CD8-positive, alpha-beta memory T cell (primary cell): ENCODE results near the gene NPAS3. TPM values are rescaled to one million over a fixed set of nuclear protein-coding genes. Genes with fewer than 3 reads are reported as not detected.

ENCODE experiments used
- CTCF ChIA-PET: fragments of 350-600 bp; sonication (Branson Sonifier 250); formaldehyde crosslinking; loops from one replicate; lab custom pipeline; 2021; ENCODE audit warnings: antibody characterized with exemption; lab: Charles Lee
- POLR2A ChIA-PET: fragments of 350-600 bp; sonication (Branson Sonifier 250); formaldehyde crosslinking; loops from one replicate; lab custom pipeline; 2021; ENCODE audit warnings: antibody characterized with exemption; lab: Charles Lee
- DNase-seq, 5 donors: peaks; one replicate each; pipeline versions ENCODE4 v3.0.0 to v3.0.0-alpha.2; 2020 to 2022; ENCODE audit warnings: mixed read lengths in 1 of 5
- H3K27ac ChIP-seq: one replicate; pipeline ENCODE4 v1.7.0; 2013; ENCODE audit warnings: low read depth, mild to moderate bottlenecking, low read length, moderate library complexity
- H3K27me3 ChIP-seq: 2 replicates; pipeline ENCODE4 v1.7.0; 2013; ENCODE audit warnings: low read length, mild to moderate bottlenecking; ENCODE audit not compliant: insufficient read depth, poor library complexity, severe bottlenecking
- H3K36me3 ChIP-seq: 2 replicates; pipeline ENCODE4 v1.7.0; 2013; ENCODE audit warnings: mild to moderate bottlenecking, low read length, moderate library complexity; ENCODE audit not compliant: insufficient read depth
- H3K4me1 ChIP-seq: 2 replicates; pipeline ENCODE4 v1.7.0; 2013; ENCODE audit warnings: mild to moderate bottlenecking, low read length, moderate library complexity; ENCODE audit not compliant: insufficient read depth
- H3K4me3 ChIP-seq: 2 replicates; pipeline ENCODE4 v1.7.0; 2013; ENCODE audit warnings: mild to moderate bottlenecking, low read length
- H3K9me3 ChIP-seq: 2 replicates; pipeline ENCODE4 v1.7.0; 2013; ENCODE audit warnings: mild to moderate bottlenecking, low read length
- H3K27ac Mint-ChIP-seq, 8 donors: one replicate each; pipeline ENCODE4 v1.8.0; 2020 to 2021; ENCODE audit warnings: mixed read lengths in 8 of 8, mild to moderate bottlenecking in 6 of 8, inconsistent platforms in 3 of 8, moderate library complexity in 3 of 8
- H3K27me3 Mint-ChIP-seq, 2 donors: one replicate each; pipeline ENCODE4 v1.8.0; 2020 to 2021; ENCODE audit warnings: mixed read lengths in 2 of 2, mild to moderate bottlenecking in 1 of 2, moderate library complexity in 1 of 2
- H3K36me3 Mint-ChIP-seq, 3 donors: one replicate each; pipeline ENCODE4 v1.8.0; 2020 to 2021; ENCODE audit warnings: mixed read lengths in 3 of 3, inconsistent platforms in 1 of 3, mild to moderate bottlenecking in 1 of 3
- H3K4me1 Mint-ChIP-seq, 3 donors: one replicate each; pipeline ENCODE4 v1.8.0; 2020 to 2021; ENCODE audit warnings: mixed read lengths in 3 of 3, inconsistent platforms in 1 of 3, mild to moderate bottlenecking in 1 of 3
- H3K4me3 Mint-ChIP-seq, 7 donors: one replicate each; pipeline ENCODE4 v1.8.0; 2020 to 2021; ENCODE audit warnings: mixed read lengths in 7 of 7, mild to moderate bottlenecking in 6 of 7, moderate library complexity in 4 of 7, inconsistent platforms in 2 of 7
- H3K9me3 Mint-ChIP-seq, 5 donors: one replicate each; pipeline ENCODE4 v1.8.0; 2020 to 2022; ENCODE audit warnings: mixed read lengths in 5 of 5, mild to moderate bottlenecking in 3 of 5, moderate library complexity in 2 of 5, inconsistent platforms in 1 of 5
- polyA plus RNA-seq: library from polyadenylated mRNA; unstranded; fragments of 300-500 nt; fragmentation: Illumina TruSeq; gene quantifications from one replicate; pipeline ENCODE4 v1.2.3, GENCODE V29; 2021
- total RNA-seq, 2 experiments: library from RNA; stranded (reverse); gene quantifications; one replicate each; pipeline ENCODE4 v1.2.3, GENCODE V29; 2021

NPAS3 gene
- total and polyA plus RNA-seq, 3 experiments from 2014 or later: not detected

GRCh38 chr14:33580841-33581240 is 642.2 kb downstream of the NPAS3 start:
- ChIA-PET POLR2A (no interaction called here), CTCF (no interaction called here)
- Histone ChIP-seq H3K27ac (no peak overlapping the region), H3K4me1 (no peaks in the 10 kb centered on the region), H3K36me3 (no peaks in the 10 kb centered on the region), H3K9me3 (no peaks in the 10 kb centered on the region), H3K4me3 (no peak overlapping the region), H3K27me3 (no peaks in the 10 kb centered on the region)
- Mint-ChIP-seq H3K4me1 (no peaks in the 10 kb centered on the region), H3K36me3 (peaks cover 0 to 1% (median 0%) of the 10 kb centered on the region in 3 donors), H3K27ac (no peak overlapping the region), H3K27me3 (no peaks in the 10 kb centered on the region), H3K9me3 (peaks cover 0 to 12% (median 2%) of the 10 kb centered on the region in 5 donors), H3K4me3 (no peak overlapping the region)
- no peak for DNase-seq

DNA sequence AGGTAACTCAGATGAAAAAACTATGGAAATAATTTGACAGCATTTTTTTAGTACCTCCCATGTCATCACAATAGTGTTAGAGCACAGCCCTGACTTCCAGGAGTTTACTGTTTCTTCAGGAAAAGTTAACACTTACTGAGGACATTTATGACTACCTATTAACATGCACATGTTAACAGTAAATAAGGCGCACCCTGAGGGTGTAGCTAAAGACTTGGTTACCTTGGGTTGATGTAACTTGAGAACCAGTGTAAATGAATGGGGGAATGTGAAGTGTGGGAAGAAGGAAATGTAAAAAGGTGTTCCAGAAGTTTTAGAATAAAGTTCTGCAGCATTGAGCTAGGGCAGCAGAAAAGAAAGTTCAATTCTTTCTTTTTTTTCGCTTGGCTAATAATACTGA is 646.0 kb downstream of the NPAS3 start:
- Histone ChIP-seq H3K4me1 (no peaks in the 10 kb centered on the region), H3K27me3 (no peaks in the 10 kb centered on the region), H3K4me3 (no peak overlapping the region), H3K9me3 (no peaks in the 10 kb centered on the region), H3K36me3 (no peaks in the 10 kb centered on the region), H3K27ac (no peak overlapping the region)
- H3K27ac Mint-ChIP-seq: no peak overlapping the region
- H3K4me3 Mint-ChIP-seq: no peak overlapping the region
- H3K36me3 Mint-ChIP-seq: peaks cover 0 to 1% (median 0%) of the 10 kb centered on the region in 3 donors
- H3K27me3 Mint-ChIP-seq: no peaks in the 10 kb centered on the region
- ChIA-PET POLR2A (no interaction called here), CTCF (no interaction called here)
- peaks cover 0 to 2% (median 0%) of the 10 kb centered on the region in 5 donors for H3K9me3 Mint-ChIP-seq
- DNase-seq: no peak
- no peaks in the 10 kb centered on the region for H3K4me1 Mint-ChIP-seq

- H3K27me3 ChIP-seq: no peaks in the 10 kb centered on the region
- no peaks in the 10 kb centered on the region for H3K36me3 ChIP-seq
- H3K9me3 ChIP-seq: no peaks in the 10 kb centered on the region
- Mint-ChIP-seq H3K27me3 (no peaks in the 10 kb centered on the region), H3K9me3 (peaks cover 0 to 11% (median 0%) of the 10 kb centered on the region in 5 donors), H3K27ac (no peak overlapping the region), H3K4me3 (no peak overlapping the region), H3K4me1 (no peaks in the 10 kb centered on the region), H3K36me3 (peaks cover 0 to 1% (median 0%) of the 10 kb centered on the region in 3 donors)
- POLR2A ChIA-PET: no interaction called here
- H3K27ac ChIP-seq: no peak overlapping the region
- no peak for DNase-seq
- CTCF ChIA-PET: no interaction called here
- no peak overlapping the region for H3K4me3 ChIP-seq
- no peaks in the 10 kb centered on the region for H3K4me1 ChIP-seq
Observed at GRCh38 chr14:33586806-33587205, 648.1 kb downstream of the NPAS3 start.

- Histone ChIP-seq H3K27me3 (no peaks in the 10 kb centered on the region), H3K9me3 (no peaks in the 10 kb centered on the region), H3K27ac (no peak overlapping the region), H3K4me1 (no peaks in the 10 kb centered on the region), H3K4me3 (no peak overlapping the region), H3K36me3 (no peaks in the 10 kb centered on the region)
- H3K36me3 Mint-ChIP-seq: peaks cover 0 to 1% (median 0%) of the 10 kb centered on the region in 3 donors
- peaks cover 0 to 9% (median 2%) of the 10 kb centered on the region in 5 donors for H3K9me3 Mint-ChIP-seq
- ChIA-PET POLR2A (no interaction called here), CTCF (no interaction called here)
- H3K27me3 Mint-ChIP-seq: no peaks in the 10 kb centered on the region
- no peak overlapping the region for H3K27ac Mint-ChIP-seq
- no peaks in the 10 kb centered on the region for H3K4me1 Mint-ChIP-seq
- no peak for DNase-seq
- H3K4me3 Mint-ChIP-seq: no peak overlapping the region
Observed at GRCh38 chr14:33587791-33588190, 649.1 kb downstream of the NPAS3 start.

DNA sequence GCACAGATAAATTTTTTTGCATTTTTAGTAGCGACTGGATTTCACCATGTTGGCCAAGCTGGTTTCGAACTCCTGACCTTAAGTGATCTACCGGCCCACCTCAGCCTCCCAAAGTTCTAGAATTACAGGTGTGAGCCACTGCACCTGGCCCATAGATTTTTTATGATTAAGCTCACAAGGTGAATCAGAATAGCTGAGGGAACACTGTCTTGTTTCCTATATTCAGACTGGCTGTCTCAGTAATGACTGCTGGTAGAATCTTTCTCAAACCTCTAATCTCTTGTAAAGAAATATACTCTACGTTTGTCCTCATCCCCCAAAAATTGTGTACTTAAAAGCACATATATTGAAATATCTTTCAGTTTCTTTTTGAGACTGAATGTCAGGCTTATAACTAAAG is 650.1 kb downstream of the NPAS3 start:
- Histone ChIP-seq H3K9me3 (no peaks in the 10 kb centered on the region), H3K36me3 (no peaks in the 10 kb centered on the region), H3K4me1 (no peaks in the 10 kb centered on the region), H3K27ac (no peak overlapping the region), H3K27me3 (no peaks in the 10 kb centered on the region), H3K4me3 (no peak overlapping the region)
- no peak overlapping the region for H3K27ac Mint-ChIP-seq
- CTCF ChIA-PET: no interaction called here
- no peaks in the 10 kb centered on the region for H3K4me1 Mint-ChIP-seq
- H3K4me3 Mint-ChIP-seq: no peak overlapping the region
- DNase-seq: no peak
- H3K9me3 Mint-ChIP-seq: peaks cover 0 to 9% (median 2%) of the 10 kb centered on the region in 5 donors
- POLR2A ChIA-PET: no interaction called here
- peaks cover 0 to 1% (median 0%) of the 10 kb centered on the region in 3 donors for H3K36me3 Mint-ChIP-seq
- H3K27me3 Mint-ChIP-seq: no peaks in the 10 kb centered on the region

DNA sequence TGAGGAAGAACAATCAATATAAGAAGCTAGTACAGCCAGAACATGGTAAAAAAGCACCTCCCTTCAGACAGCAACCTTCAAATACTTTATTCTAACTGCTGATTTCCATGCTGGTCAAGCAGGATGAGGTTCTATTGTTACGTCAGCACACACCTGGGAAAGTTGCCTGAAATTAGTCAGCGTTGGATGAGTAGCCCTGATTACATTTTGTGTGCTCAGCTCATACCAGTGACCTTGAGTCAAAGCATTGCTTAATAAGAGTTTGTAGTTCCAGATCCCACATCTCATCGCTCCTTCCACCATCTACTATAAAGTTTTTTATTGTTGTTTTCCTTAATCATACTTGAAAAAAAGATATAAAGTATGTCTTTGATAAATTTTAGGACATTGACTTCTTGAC is 650.7 kb downstream of the NPAS3 start:
- H3K9me3 Mint-ChIP-seq: peaks cover 0 to 14% (median 2%) of the 10 kb centered on the region in 5 donors
- DNase-seq: no peak
- peaks cover 0 to 1% (median 0%) of the 10 kb centered on the region in 3 donors for H3K36me3 Mint-ChIP-seq
- POLR2A ChIA-PET: no interaction called here
- Histone ChIP-seq H3K9me3 (no peaks in the 10 kb centered on the region), H3K4me3 (no peak overlapping the region), H3K27me3 (no peaks in the 10 kb centered on the region), H3K4me1 (no peaks in the 10 kb centered on the region), H3K36me3 (no peaks in the 10 kb centered on the region), H3K27ac (no peak overlapping the region)
- no peaks in the 10 kb centered on the region for H3K27me3 Mint-ChIP-seq
- H3K4me1 Mint-ChIP-seq: no peaks in the 10 kb centered on the region
- CTCF ChIA-PET: no interaction called here
- no peak overlapping the region for H3K27ac Mint-ChIP-seq
- H3K4me3 Mint-ChIP-seq: no peak overlapping the region

- H3K27me3 ChIP-seq: no peaks in the 10 kb centered on the region
- H3K9me3 Mint-ChIP-seq: peaks cover 0 to 14% (median 2%) of the 10 kb centered on the region in 5 donors
- no peak for DNase-seq
- no peaks in the 10 kb centered on the region for H3K36me3 Mint-ChIP-seq
- no peak overlapping the region for H3K4me3 ChIP-seq
- no peak overlapping the region for H3K4me3 Mint-ChIP-seq
- ChIA-PET CTCF (no interaction called here), POLR2A (no interaction called here)
- H3K27ac Mint-ChIP-seq: peak overlapping the region in 1 of 8 donors; percentile 55
- no peaks in the 10 kb centered on the region for H3K9me3 ChIP-seq
- no peaks in the 10 kb centered on the region for H3K36me3 ChIP-seq
- no peak overlapping the region for H3K27ac ChIP-seq
- no peaks in the 10 kb centered on the region for H3K4me1 ChIP-seq
- H3K27me3 Mint-ChIP-seq: no peaks in the 10 kb centered on the region
- H3K4me1 Mint-ChIP-seq: no peaks in the 10 kb centered on the region
Observed at GRCh38 chr14:33590891-33591630, 652.4 kb downstream of the NPAS3 start.

DNA sequence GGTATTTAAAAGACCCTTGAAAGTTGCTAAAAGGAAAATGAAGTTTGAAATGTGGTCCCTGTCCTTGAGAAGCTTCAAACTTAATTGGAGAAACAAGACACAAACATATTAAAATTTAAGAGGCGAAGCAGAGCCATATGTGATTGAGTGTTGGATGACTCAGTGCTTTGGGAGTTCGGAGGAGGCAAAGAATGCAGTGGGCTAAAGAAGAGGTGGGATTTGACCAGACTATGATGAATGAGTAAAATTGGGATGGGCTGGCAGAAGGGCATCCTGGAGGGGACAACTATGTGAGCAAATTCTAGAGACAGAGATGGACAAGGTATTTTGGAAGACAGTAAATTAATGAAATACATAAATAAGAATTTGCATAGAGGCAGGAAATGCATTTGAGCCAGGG is 653.6 kb downstream of the NPAS3 start:
- H3K27ac ChIP-seq: no peak overlapping the region
- Mint-ChIP-seq H3K4me1 (no peaks in the 10 kb centered on the region), H3K36me3 (no peaks in the 10 kb centered on the region), H3K4me3 (no peak overlapping the region), H3K27me3 (no peaks in the 10 kb centered on the region), H3K9me3 (peaks cover 0 to 14% (median 3%) of the 10 kb centered on the region in 5 donors), H3K27ac (no peak overlapping the region)
- no peaks in the 10 kb centered on the region for H3K4me1 ChIP-seq
- H3K27me3 ChIP-seq: no peaks in the 10 kb centered on the region
- DNase-seq: no peak
- H3K9me3 ChIP-seq: no peaks in the 10 kb centered on the region
- CTCF ChIA-PET: no interaction called here
- H3K36me3 ChIP-seq: no peaks in the 10 kb centered on the region
- POLR2A ChIA-PET: no interaction called here
- no peak overlapping the region for H3K4me3 ChIP-seq
